HEK293T (cell line): ENCODE data around the gene TM4SF4.

Source experiments
- ARNT ChIP-seq: fragments of 450-650 bp; IDR thresholded peaks from 2 replicates; pipeline ENCODE4 v1.6.1; 2017; ENCODE audit warnings: mild to moderate bottlenecking
- BHLHE40 ChIP-seq: fragments of 450-650 bp; IDR thresholded peaks from 2 replicates; pipeline ENCODE4 v1.6.1; 2016; ENCODE audit warnings: mild to moderate bottlenecking, moderate library complexity, borderline replicate concordance
- CTBP1 ChIP-seq: fragments of 450-650 bp; IDR thresholded peaks from 2 replicates; pipeline ENCODE4 v1.6.1; 2016; ENCODE audit warnings: borderline replicate concordance
- ELF4 ChIP-seq: fragments of 450-650 bp; IDR thresholded peaks from 2 replicates; pipeline ENCODE4 v1.6.1; 2017; ENCODE audit warnings: antibody characterized with exemption
- FOXA1 ChIP-seq: fragments of 450-650 bp; IDR thresholded peaks from 2 replicates; pipeline ENCODE4 v1.6.1; 2016; ENCODE audit warnings: mild to moderate bottlenecking
- FOXK2 ChIP-seq: fragments of 450-650 bp; IDR thresholded peaks from 2 replicates; pipeline ENCODE4 v1.6.1; 2016; ENCODE audit warnings: mild to moderate bottlenecking
- FOXM1 ChIP-seq: fragments of 450-650 bp; IDR thresholded peaks from 2 replicates; pipeline ENCODE4 v1.6.1; 2017; ENCODE audit warnings: mild to moderate bottlenecking, borderline replicate concordance
- HDGF ChIP-seq: fragments of 450-650 bp; IDR thresholded peaks from 2 replicates; pipeline ENCODE4 v1.6.1; 2017; ENCODE audit warnings: antibody characterized with exemption, borderline replicate concordance
- LEF1 ChIP-seq: fragments of 450-650 bp; IDR thresholded peaks from 2 replicates; pipeline ENCODE4 v1.6.1; 2017; ENCODE audit warnings: mild to moderate bottlenecking, borderline replicate concordance
- PKNOX1 ChIP-seq: fragments of 450-650 bp; IDR thresholded peaks from 2 replicates; pipeline ENCODE4 v1.6.1; 2016
- SP1 ChIP-seq: fragments of 450-650 bp; IDR thresholded peaks from 2 replicates; pipeline ENCODE4 v1.6.1; 2017
- SUZ12 ChIP-seq: fragments of 450-650 bp; IDR thresholded peaks from 2 replicates; pipeline ENCODE4 v1.6.1; 2016; ENCODE audit warnings: mild to moderate bottlenecking
- TARDBP ChIP-seq: fragments of 450-650 bp; IDR thresholded peaks from 2 replicates; pipeline ENCODE4 v1.6.1; 2016

- TF ChIP-seq ELF4: no peak
- no peak for TF ChIP-seq SP1
- no peak for TF ChIP-seq TARDBP
- no peak for TF ChIP-seq HDGF
- no peak for TF ChIP-seq PKNOX1
- no peak for TF ChIP-seq FOXK2
- no peak for TF ChIP-seq CTBP1
- TF ChIP-seq SUZ12: no peak
- TF ChIP-seq LEF1: no peak
- no peak for TF ChIP-seq BHLHE40
- TF ChIP-seq FOXA1: no peak
- no peak for TF ChIP-seq ARNT
- no peak for TF ChIP-seq FOXM1
These were observed 19.0 kb downstream of the TM4SF4 start for GRCh38 chr3:149493315-149494021.
